Heart left ventricle (tissue), 16 donors: ENCODE measurements around the gene SPTBN4. TPM values are rescaled to one million over a fixed set of nuclear protein-coding genes. Genes with fewer than 3 reads are reported as not detected.

Source experiments
- ATAC-seq, 4 donors: fragments of 200-7000 bp; cut with Tn5 transposase; one replicate each; pipeline ENCODE4 v1.9.1; 2020 to 2022; ENCODE audit warnings: moderate library complexity in 4 of 4, mild to moderate bottlenecking in 3 of 4, moderate number of reproducible peaks in 1 of 4
- DNase-seq, 5 donors: peaks; one replicate each; pipeline ENCODE4 v3.0.0-alpha.2; 2020
- H3K27ac ChIP-seq, 12 donors: fragments of 200-600 bp; sonication (generic) in 4 of 12; one replicate each; pipeline versions ENCODE4 v1.5.0 to v1.8.0; 2016 to 2022; ENCODE audit warnings: mild to moderate bottlenecking in 2 of 12
- H3K27me3 ChIP-seq, 9 donors: fragments of 200-600 bp; sonication (generic) in 2 of 9; one replicate each; pipeline versions ENCODE4 v1.5.1 to v1.8.0; 2016 to 2022; ENCODE audit warnings: mild to moderate bottlenecking in 3 of 9
- H3K36me3 ChIP-seq, 9 donors: fragments of 200-600 bp; sonication (generic) in 2 of 9; one replicate each; pipeline versions ENCODE4 v1.5.0 to v1.8.0; 2018 to 2022; ENCODE audit warnings: mild to moderate bottlenecking in 2 of 9
- H3K4me1 ChIP-seq, 12 donors: fragments of 200-600 bp; sonication (generic) in 4 of 12; one replicate each; pipeline versions ENCODE4 v1.5.0 to v1.8.0; 2016 to 2022; ENCODE audit warnings: mild to moderate bottlenecking in 3 of 12
- H3K4me3 ChIP-seq, 12 donors: fragments of 200-600 bp; sonication (generic) in 4 of 12; one replicate each; pipeline versions ENCODE4 v1.5.0 to v1.8.0; 2017 to 2022; ENCODE audit warnings: mild to moderate bottlenecking in 9 of 12, moderate library complexity in 4 of 12
- H3K9me3 ChIP-seq, 12 donors: fragments of 200-600 bp; sonication (generic) in 4 of 12; one replicate each; pipeline versions ENCODE4 v1.5.0 to v1.8.0; 2016 to 2022; ENCODE audit warnings: mild to moderate bottlenecking in 1 of 12
- POLR2A ChIP-seq, 2 donors: fragments of 450-650 bp; IDR thresholded peaks; one replicate each; pipeline ENCODE4 v1.6.1; 2017; ENCODE audit warnings: antibody characterized with exemption in 2 of 2, mild to moderate bottlenecking in 2 of 2, moderate library complexity in 2 of 2
- WGBS, 4 donors: extraction: QIAGEN DNeasy Blood & Tissue Kit in 2 of 4; methylation state at CpG; one replicate each; pipeline versions ENCODE4 v1.1.5 to v1.1.7; 2013 to 2018; 5-methylcytosine and 5-hydroxymethylcytosine counted together
- intact Hi-C, 10 donors: fragments of 100-400 bp; cut with DNase I; formaldehyde crosslinking; loops; one replicate each; pipeline versions ENCODE4 v1.11.1 to v1.14.2; 2022
- polyA plus RNA-seq, 2 donors: library from polyadenylated mRNA; stranded (reverse); fragments of 200-250 nt; gene quantifications; one replicate each; pipeline ENCODE4 v1.2.3, GENCODE V29; 2013
- total RNA-seq, 9 donors: library from RNA; depleted of rRNA in 2 of 9; stranded (reverse); fragments of >200 nt in 2 of 9; fragmentation: NEBNext Ultra II Directional in 3 of 9; extraction: Animal tissue kit (Norgen Biotek cat#: 25700) in 3 of 9; gene quantifications; one replicate each; pipeline versions ENCODE4 v1.1.0 to v1.2.4, GENCODE V29; 2016 to 2023
- TF ChIP-seq, protein P1 (sequence below), 12 donors: fragments of 200-600 bp; sonication (generic) in 4 of 12; IDR thresholded peaks; one replicate each; pipeline versions ENCODE4 v1.5.0 to v1.8.0; 2018 to 2022; ENCODE audit warnings: antibody characterized with exemption in 12 of 12, mild to moderate bottlenecking in 5 of 12
- donor health status: ischemic (EF 13 %, LVEDD 7.1; RV severe dilation, severe dysfunction).
- donor health status: healthy with polysubstance abuse.
- donor health status: DM: no; HTN: yes; CAD: no.
- donor health status: DM: no; HTN: no; CAD: no.
- donor health status: ischemic (EF 25% LVEDD 6.9; RV normal size, moderate dysfunction).
- donor health status: ischemic (EF 25% LVEDD 5.7; RV mildly dilated, moderate dysfunction).
- donor health status: healthy.
- donor health status: DM: yes; HTN: yes; CAD: no.
- donor health status: ischemic (EF 35%, LVEDD 5.7; RV mildly dilated, moderate dysfunction).
- donor health status: nonischemic (EF 11% LVEDD 7.7; RV severe dilation, severe dysfunction).
- donor health status: DM: yes; HTN: yes; CAD: no.
- donor health status: PGD.
- donor health status: ischemic (EF 29% LVEDD 5.4; RV normal size, mild dysfunction).
- donor health status: nonischemic (EF 23%, LVEDD 6.1; RV moderate dilation, normal function).

SPTBN4 gene
- total and polyA plus RNA-seq, 11 donors, result 1.9 to 8.7 (median 4.2) TPM

DNA sequence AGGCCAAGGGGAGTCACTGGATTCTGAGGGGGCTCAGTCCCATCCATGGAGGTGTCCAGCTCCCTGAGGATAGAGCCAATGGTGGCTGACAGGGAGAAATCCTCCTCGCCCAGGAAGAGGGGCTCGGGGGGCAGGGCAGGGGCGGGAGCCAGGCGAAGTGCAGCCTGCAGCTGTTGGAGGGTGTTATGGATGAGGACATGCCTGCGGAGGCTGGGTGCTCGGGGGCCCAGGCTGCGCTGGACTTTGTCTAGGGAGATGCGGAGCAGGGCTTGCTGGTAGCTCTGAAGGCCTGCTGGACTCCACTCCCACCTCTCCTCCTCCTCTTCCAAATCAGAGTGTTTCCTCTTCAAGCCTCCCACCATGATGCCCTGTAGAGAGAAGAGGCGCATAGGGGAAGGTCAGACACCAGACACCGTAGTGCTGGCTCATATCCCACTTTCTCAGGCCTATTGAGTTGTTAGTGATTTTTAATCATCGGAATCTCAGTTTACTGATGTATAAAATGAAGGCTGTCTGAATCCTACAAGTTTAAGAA, 25.0 kb upstream of the SPTBN4 start:
- ATAC-seq (no peak), DNase-seq (no peak)
- intact Hi-C loops, result loop anchor here in 4 of 10 donors (2.0 to 5.0 kb wide), 3 partner anchors 15 to 94 kb away; partner anchors contain the start of genes C19orf47 (in 1 of the 4) and PLD3 (in 1 of the 4)
- Histone ChIP-seq H3K4me3 (peak overlapping the region in 4 of 12 donors; percentile 68 to 95 (median 86)), H3K9me3 (no peaks in the 10 kb centered on the region), H3K27ac (peak overlapping the region in 9 of 12 donors; percentile 74 to 100 (median 99)), H3K27me3 (no peaks in the 10 kb centered on the region), H3K36me3 (peaks cover 0 to 28% (median 22%) of the 10 kb centered on the region in 9 donors), H3K4me1 (peaks cover 5 to 31% (median 23%) of the 10 kb centered on the region in 12 donors)
- WGBS, 4 donors, result 77 to 80% (median 78%) methylated on average over 8 to 11 of the region's 11 CpGs
- TF ChIP-seq, protein P1, sequence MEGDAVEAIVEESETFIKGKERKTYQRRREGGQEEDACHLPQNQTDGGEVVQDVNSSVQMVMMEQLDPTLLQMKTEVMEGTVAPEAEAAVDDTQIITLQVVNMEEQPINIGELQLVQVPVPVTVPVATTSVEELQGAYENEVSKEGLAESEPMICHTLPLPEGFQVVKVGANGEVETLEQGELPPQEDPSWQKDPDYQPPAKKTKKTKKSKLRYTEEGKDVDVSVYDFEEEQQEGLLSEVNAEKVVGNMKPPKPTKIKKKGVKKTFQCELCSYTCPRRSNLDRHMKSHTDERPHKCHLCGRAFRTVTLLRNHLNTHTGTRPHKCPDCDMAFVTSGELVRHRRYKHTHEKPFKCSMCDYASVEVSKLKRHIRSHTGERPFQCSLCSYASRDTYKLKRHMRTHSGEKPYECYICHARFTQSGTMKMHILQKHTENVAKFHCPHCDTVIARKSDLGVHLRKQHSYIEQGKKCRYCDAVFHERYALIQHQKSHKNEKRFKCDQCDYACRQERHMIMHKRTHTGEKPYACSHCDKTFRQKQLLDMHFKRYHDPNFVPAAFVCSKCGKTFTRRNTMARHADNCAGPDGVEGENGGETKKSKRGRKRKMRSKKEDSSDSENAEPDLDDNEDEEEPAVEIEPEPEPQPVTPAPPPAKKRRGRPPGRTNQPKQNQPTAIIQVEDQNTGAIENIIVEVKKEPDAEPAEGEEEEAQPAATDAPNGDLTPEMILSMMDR (IDR thresholded peaks at IDR 0.05), result no peak

DNA sequence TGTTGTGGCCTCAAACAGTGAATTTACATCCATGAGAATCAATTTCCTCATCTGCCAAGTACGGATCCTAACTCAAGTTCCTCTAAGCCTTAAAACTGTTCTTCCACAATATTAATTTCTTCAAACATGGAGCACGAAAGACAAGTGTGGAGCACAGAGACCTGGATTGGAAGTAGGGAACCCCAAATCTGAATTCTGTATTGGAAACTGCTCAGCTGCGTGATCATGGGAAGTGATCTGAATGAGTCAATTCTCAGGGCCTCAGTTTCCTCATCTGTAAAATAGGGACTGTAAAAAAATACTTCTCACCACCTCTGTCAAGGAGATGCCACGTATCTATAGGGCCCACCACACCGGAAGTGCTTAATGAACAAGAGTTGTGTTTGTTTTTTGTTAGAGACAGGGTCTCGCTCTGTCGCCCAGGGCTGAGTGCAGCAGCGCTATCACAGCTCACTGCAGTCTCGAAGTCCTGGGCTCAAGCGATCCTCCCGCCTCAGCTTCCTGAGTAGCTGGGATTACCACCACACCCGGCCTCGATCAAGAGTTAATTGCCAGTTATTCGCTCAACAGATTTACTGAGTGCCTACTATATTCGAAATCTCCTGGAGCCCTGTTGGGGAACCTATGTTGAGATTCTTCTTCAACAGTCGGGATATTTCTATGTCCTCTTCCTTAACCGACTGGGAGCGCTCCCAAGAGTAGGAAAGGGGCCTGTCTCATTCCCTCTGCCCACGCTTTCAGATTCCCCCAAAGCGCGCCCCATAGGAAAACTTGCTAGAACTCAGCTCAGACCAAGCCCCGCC, 24.3 kb upstream of the SPTBN4 start:
- H3K36me3 ChIP-seq, result peaks cover 0 to 34% (median 25%) of the 10 kb centered on the region in 9 donors
- H3K9me3 ChIP-seq, result no peaks in the 10 kb centered on the region
- DNase-seq, result no peak
- ATAC-seq, result no peak
- peaks cover 5 to 31% (median 23%) of the 10 kb centered on the region in 12 donors for H3K4me1 ChIP-seq
- H3K27ac ChIP-seq, result peak overlapping the region; percentile 1 to 100 (median 98)
- H3K27me3 ChIP-seq, result no peaks in the 10 kb centered on the region
- WGBS, 4 donors, result 20 to 25% (median 21%) methylated on average over 20 to 22 of the region's 22 CpGs
- intact Hi-C loops, result loop anchor here in 6 of 10 donors (1.0 to 5.0 kb wide), 7 partner anchors 8 to 95 kb away; partner anchors contain the start of genes SERTAD1 (in 2 of the 6), C19orf47 (in 1 of the 6) and PLD3 (in 1 of the 6)
- no peak for TF ChIP-seq POLR2A (IDR thresholded peaks at IDR 0.05)
- TF ChIP-seq, protein P1 (IDR thresholded peaks at IDR 0.05), result no peak
- H3K4me3 ChIP-seq, result peak overlapping the region; percentile 13 to 99 (median 90)

DNA sequence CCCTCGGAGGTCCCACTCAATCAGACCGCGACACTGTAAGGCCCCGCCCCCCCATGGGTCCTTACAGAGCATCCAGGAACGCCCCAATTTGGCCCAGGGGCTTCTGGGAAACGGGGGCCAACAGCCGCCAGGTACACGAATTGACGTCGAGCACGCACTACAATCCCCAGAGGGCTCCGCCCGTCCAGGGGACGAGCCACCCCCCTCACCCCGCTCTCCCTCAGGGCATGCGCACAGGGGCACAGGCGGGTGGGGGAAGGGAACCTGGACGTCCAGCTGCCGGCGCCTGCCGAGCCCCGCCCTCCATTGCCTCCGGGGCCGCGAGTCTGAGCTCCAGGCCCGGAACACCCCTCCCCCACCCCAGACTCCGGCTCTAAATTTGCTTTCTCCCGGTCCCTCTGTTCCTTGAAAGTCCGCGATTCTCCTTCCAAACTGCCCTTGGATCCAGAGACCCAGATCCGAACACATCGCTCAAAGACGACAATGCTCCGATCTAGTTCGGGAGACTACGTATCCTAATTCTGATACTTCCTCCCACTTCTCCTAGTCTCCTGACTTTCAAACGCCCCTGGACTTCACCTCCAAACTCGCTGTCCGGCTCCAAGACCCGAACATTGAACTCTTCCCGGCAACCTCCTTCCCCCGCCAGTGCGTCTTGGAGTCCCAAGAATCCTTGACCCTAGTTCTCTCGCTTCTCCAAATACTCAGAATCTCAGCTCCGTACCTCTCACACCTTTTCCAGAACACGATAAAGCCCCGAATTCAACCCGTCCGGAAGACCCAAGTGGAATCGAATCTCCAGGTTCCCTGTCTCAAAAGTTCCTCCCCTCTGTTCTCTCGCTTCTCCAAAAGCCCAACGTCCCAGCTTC, 23.4 kb upstream of the SPTBN4 start:
- DNase-seq (peak; percentile 99 to 100 (median 100)), ATAC-seq (peak; percentile 88 to 93 (median 92))
- H3K4me3 ChIP-seq, result peak overlapping the region; percentile 62 to 99 (median 90)
- TF ChIP-seq, protein P1 (IDR thresholded peaks at IDR 0.05), result no peak
- peak in 1 of 2 donors; percentile 74 for TF ChIP-seq POLR2A (IDR thresholded peaks at IDR 0.05)
- WGBS, 4 donors, result 0% methylated on average over 30 to 52 of the region's 52 CpGs
- peak overlapping the region; percentile 89 to 100 (median 98) for H3K27ac ChIP-seq
- intact Hi-C loops, result loop anchor here in 6 of 10 donors (1.0 to 5.0 kb wide), 7 partner anchors 9 to 96 kb away; partner anchors contain the start of genes SERTAD1 (in 2 of the 6), C19orf47 (in 1 of the 6) and PLD3 (in 1 of the 6)
- H3K4me1 ChIP-seq, result peaks cover 5 to 31% (median 23%) of the 10 kb centered on the region in 12 donors
- peaks cover 0 to 43% (median 33%) of the 10 kb centered on the region in 9 donors for H3K36me3 ChIP-seq
- no peaks in the 10 kb centered on the region for H3K9me3 ChIP-seq
- no peaks in the 10 kb centered on the region for H3K27me3 ChIP-seq
